Adrenal gland (tissue), 5 donors: ENCODE measurements around the gene NOXA1.

Experiments used
- CTCF ChIP-seq, 6 experiments: fragments of 450-650 bp in 4 of 6; fragments of 200-600 bp in 2 of 6; sonication (generic) in 1 of 6; IDR thresholded peaks; 1 replicate in 5 of 6; 2 replicates in 1 of 6; pipeline versions ENCODE4 v1.5.1 to v1.8.0; 2016 to 2021; ENCODE audit warnings: antibody characterized with exemption in 6 of 6, mild to moderate bottlenecking in 2 of 6, moderate library complexity in 1 of 6
- POLR2A ChIP-seq, 2 donors: fragments of 450-650 bp; IDR thresholded peaks; one replicate each; pipeline ENCODE4 v1.6.1; 2017; ENCODE audit warnings: antibody characterized with exemption in 2 of 2, mild to moderate bottlenecking in 2 of 2, moderate library complexity in 1 of 2
- donor health status: DM: no; HTN: no; CAD: no.

- TF ChIP-seq CTCF (IDR thresholded peaks at IDR 0.05) (no peak), POLR2A (IDR thresholded peaks at IDR 0.05) (no peak)
Measured at GRCh38 chr9:137392232-137393007, 30.8 kb upstream of the NOXA1 start.
